IMR-90 (cell line): Measurements from ENCODE around the gene LMNTD2.

ENCODE experiments used
- CEBPB ChIP-seq: IDR thresholded peaks from 2 replicates; pipeline ENCODE4 v1.6.1; 2012; ENCODE audit warnings: low read depth, low read length, improper control_type of control experiment
- MXI1 ChIP-seq: IDR thresholded peaks from 2 replicates; pipeline ENCODE4 v1.6.1; 2012; ENCODE audit warnings: low read depth, mild to moderate bottlenecking, low read length, moderate library complexity, borderline replicate concordance
- TF ChIP-seq, protein P1 (sequence below): conservative IDR thresholded peaks from 2 replicates; pipeline ENCODE4 v1.5.1; 2012; ENCODE audit warnings: mild to moderate bottlenecking, low read depth, low read length, improper control_type of control experiment

DNA sequence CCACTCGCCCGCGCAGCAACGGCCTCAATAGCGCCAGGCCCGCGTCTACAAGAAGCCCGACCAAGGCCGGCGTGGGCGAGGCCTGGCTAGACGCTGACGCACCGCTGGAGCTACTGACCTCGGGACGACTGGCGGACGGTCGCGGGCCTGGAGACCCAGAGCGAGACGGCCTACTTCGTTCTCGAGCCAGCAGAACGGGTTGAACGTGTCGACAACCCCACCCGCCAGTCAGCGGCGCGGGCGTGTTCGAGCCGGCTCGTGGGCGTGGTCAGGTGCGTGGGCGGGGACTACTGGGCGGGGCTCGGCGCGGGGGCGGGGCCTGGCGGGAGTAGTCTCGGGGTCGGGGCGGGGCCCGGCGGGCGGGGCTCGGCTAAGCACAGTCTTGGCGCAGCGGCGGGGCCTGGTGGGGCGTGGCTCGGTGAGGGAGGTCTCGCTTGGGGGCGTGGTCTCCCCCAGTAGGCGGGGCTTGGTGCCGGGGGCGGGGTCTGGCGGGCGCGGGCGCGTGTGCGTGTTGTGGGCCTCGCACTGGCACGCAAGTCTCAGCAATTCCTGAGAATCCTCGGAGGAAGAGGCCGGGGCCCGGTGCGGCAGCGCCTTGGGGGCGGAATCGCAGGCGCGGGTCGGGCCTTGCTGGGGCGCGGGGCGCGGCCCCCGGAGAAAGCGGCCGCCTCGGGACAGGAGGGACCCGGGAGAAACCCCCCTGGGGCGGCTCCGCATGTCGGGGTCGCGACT is 53.4 kb downstream of the LMNTD2 start, which contains the start of gene RNH1:
- no peak; the same call in 1 of the 2 replicates for TF ChIP-seq MXI1
- TF ChIP-seq, protein P1, sequence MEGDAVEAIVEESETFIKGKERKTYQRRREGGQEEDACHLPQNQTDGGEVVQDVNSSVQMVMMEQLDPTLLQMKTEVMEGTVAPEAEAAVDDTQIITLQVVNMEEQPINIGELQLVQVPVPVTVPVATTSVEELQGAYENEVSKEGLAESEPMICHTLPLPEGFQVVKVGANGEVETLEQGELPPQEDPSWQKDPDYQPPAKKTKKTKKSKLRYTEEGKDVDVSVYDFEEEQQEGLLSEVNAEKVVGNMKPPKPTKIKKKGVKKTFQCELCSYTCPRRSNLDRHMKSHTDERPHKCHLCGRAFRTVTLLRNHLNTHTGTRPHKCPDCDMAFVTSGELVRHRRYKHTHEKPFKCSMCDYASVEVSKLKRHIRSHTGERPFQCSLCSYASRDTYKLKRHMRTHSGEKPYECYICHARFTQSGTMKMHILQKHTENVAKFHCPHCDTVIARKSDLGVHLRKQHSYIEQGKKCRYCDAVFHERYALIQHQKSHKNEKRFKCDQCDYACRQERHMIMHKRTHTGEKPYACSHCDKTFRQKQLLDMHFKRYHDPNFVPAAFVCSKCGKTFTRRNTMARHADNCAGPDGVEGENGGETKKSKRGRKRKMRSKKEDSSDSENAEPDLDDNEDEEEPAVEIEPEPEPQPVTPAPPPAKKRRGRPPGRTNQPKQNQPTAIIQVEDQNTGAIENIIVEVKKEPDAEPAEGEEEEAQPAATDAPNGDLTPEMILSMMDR, result no peak
- no peak for TF ChIP-seq CEBPB
